Measurements from ENCODE around the gene POLK. TPM values are rescaled to one million over a fixed set of nuclear protein-coding genes. Genes with fewer than 3 reads are reported as not detected.

POLK gene
- total RNA-seq, 1 experiment from 2014 or later = 20.9 TPM

GRCh38 chr5:75614176-75614575, 102.5 kb downstream of the POLK start:
- Histone ChIP-seq H3K27me3 (ENCODE audit: insufficient read depth, low read depth) (no peaks in the 10 kb centered on the region), H3K9me3 (ENCODE audit: insufficient read depth, low read depth) (no peaks in the 10 kb centered on the region), H3K4me1 (replicated peaks; ENCODE audit: insufficient read depth) (no peaks in the 10 kb centered on the region; the same call in 1 of the 2 replicates), H3K4me2 (no peak overlapping the region), H3F3A (ENCODE audit: insufficient read depth, low read depth) (0 out of 2 replicates have a peak, but pooled peaks cover 4% of the 10 kb centered on the region), H3K36me3 (ENCODE audit: low read depth) (no peaks in the 10 kb centered on the region), H4K20me1 (ENCODE audit: insufficient read depth) (no peaks in the 10 kb centered on the region), H3K27ac (no peak overlapping the region), H3K79me2 (ENCODE audit: low read depth) (no peaks in the 10 kb centered on the region), H3K9me2 (ENCODE audit: insufficient read depth) (no peaks in the 10 kb centered on the region), H2AFZ (no peak overlapping the region), H3K4me3 (no peak overlapping the region)
- no peak for DNase-seq
- intact Hi-C loops (cut with micrococcal nuclease; ENCODE audit: unreplicated experiment) = no loop called here
- TF ChIP-seq EZH2 (IDR thresholded peaks at IDR 0.05; ENCODE audit: low read depth) = no peak
- TF ChIP-seq, protein P1, sequence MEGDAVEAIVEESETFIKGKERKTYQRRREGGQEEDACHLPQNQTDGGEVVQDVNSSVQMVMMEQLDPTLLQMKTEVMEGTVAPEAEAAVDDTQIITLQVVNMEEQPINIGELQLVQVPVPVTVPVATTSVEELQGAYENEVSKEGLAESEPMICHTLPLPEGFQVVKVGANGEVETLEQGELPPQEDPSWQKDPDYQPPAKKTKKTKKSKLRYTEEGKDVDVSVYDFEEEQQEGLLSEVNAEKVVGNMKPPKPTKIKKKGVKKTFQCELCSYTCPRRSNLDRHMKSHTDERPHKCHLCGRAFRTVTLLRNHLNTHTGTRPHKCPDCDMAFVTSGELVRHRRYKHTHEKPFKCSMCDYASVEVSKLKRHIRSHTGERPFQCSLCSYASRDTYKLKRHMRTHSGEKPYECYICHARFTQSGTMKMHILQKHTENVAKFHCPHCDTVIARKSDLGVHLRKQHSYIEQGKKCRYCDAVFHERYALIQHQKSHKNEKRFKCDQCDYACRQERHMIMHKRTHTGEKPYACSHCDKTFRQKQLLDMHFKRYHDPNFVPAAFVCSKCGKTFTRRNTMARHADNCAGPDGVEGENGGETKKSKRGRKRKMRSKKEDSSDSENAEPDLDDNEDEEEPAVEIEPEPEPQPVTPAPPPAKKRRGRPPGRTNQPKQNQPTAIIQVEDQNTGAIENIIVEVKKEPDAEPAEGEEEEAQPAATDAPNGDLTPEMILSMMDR (conservative IDR thresholded peaks at IDR 0.05) = no peak
- BruUV-seq (replicated peaks) = no TSS peak
- CTCF ChIA-PET = no interaction called here
- POLR2A ChIA-PET (ENCODE audit: unreplicated experiment) = no interaction called here

DNA sequence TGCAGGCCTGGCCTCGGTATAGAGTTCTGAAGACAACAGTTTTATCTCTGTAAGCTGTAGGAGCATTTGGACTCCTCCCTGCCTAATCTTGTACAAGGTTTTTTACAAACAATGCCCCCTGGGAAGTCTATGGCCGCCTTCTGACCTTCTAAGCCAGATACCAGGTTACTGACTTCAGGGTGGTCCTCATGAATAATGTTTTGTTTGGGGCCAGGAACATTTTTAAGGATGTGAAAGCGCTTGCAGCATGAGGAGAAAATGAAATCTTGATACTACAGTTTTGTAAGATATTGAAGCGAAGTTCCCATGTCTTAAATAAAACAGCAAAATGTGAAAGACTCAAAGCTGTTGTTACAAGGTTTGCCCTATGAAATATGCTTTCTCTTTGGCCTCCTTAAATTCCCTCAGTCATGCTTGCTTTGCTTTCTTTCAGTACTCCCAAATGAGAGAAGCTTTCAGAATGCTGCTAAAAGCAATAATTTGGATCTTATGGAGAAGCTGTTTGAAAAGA, 104.7 kb downstream of the POLK start:
- H3K9me3 ChIP-seq (ENCODE audit: insufficient read depth, low read depth) = no peaks in the 10 kb centered on the region
- no peaks in the 10 kb centered on the region for H3K27me3 ChIP-seq (ENCODE audit: insufficient read depth, low read depth)
- intact Hi-C loops (cut with micrococcal nuclease; ENCODE audit: unreplicated experiment) = no loop called here
- H3K4me1 ChIP-seq (replicated peaks; ENCODE audit: insufficient read depth) = no peaks in the 10 kb centered on the region; the same call in 1 of the 2 replicates
- H3K36me3 ChIP-seq (ENCODE audit: low read depth) = no peaks in the 10 kb centered on the region
- H2AFZ ChIP-seq = no peak overlapping the region
- H3K4me2 ChIP-seq = no peak overlapping the region
- BruUV-seq (replicated peaks) = no TSS peak
- no peaks in the 10 kb centered on the region for H3K79me2 ChIP-seq (ENCODE audit: low read depth)
- H3K27ac ChIP-seq = no peak overlapping the region
- POLR2A ChIA-PET (ENCODE audit: unreplicated experiment) = no interaction called here
- CTCF ChIA-PET = no interaction called here
- H4K20me1 ChIP-seq (ENCODE audit: insufficient read depth) = no peaks in the 10 kb centered on the region
- H3K9me2 ChIP-seq (ENCODE audit: insufficient read depth) = no peaks in the 10 kb centered on the region
- DNase-seq = no peak
- TF ChIP-seq, protein P1 (conservative IDR thresholded peaks at IDR 0.05) = no peak
- no peak for TF ChIP-seq EZH2 (IDR thresholded peaks at IDR 0.05; ENCODE audit: low read depth)
- H3F3A ChIP-seq (ENCODE audit: insufficient read depth, low read depth) = 0 out of 2 replicates have a peak, but pooled peaks cover 4% of the 10 kb centered on the region
- no peak overlapping the region for H3K4me3 ChIP-seq

DNA sequence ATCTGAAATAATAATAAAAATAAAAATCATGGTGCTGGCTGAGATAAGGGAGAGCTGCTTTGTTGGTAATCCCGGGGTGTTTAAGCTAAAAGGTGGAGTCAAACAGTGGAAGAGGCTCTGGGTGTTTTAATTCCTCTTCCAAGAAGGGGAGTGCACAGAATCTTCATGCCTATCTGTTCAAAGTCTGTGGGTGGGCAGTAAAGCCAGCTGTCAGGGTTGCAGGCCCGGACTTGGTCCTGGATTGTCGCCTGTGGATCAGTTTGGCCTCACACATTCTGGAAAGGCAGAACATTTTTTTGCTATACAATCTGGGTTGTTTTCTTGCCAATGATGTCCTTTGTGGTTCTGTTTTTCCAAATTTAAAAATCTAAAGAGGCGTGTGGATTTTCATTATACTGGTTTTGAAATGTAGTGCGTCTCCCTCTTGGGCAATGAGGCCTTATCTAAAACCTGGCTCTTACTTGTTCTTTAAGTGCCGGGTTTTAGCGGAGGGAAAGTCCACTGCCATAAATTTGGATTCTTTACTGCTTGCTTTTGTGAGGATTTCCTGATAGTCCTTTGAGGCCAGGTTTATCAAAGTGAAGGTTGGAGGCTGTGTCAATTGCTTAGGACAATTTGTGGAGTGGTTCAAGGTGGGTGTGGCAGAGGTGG, 105.4 kb downstream of the POLK start:
- intact Hi-C loops (cut with micrococcal nuclease; ENCODE audit: unreplicated experiment) = no loop called here
- Histone ChIP-seq H3K4me3 (no peak overlapping the region), H3K4me2 (no peak overlapping the region), H2AFZ (no peak overlapping the region), H3K27ac (no peak overlapping the region), H3K36me3 (ENCODE audit: low read depth) (no peaks in the 10 kb centered on the region), H4K20me1 (ENCODE audit: insufficient read depth) (no peaks in the 10 kb centered on the region), H3K4me1 (replicated peaks; ENCODE audit: insufficient read depth) (peaks cover 1% of the 10 kb centered on the region), H3K9me3 (ENCODE audit: insufficient read depth, low read depth) (no peaks in the 10 kb centered on the region), H3K27me3 (ENCODE audit: insufficient read depth, low read depth) (no peaks in the 10 kb centered on the region), H3K79me2 (ENCODE audit: low read depth) (no peaks in the 10 kb centered on the region), H3F3A (ENCODE audit: insufficient read depth, low read depth) (peaks cover 5% of the 10 kb centered on the region; the same call in 1 of the 2 replicates), H3K9me2 (ENCODE audit: insufficient read depth) (no peaks in the 10 kb centered on the region)
- no TSS peak for BruUV-seq (replicated peaks)
- ChIA-PET CTCF (no interaction called here), POLR2A (ENCODE audit: unreplicated experiment) (no interaction called here)
- DNase-seq = no peak
- no peak for TF ChIP-seq EZH2 (IDR thresholded peaks at IDR 0.05; ENCODE audit: low read depth)
- TF ChIP-seq, protein P1 (conservative IDR thresholded peaks at IDR 0.05) = no peak
